Tongue (tissue), 2 donors: ENCODE data around the gene ALAD. TPM values are rescaled to one million over a fixed set of nuclear protein-coding genes. Genes with fewer than 3 reads are reported as not detected.
"Not testable (repeated sequence)": the region's sequence is repeated elsewhere in the genome, so short reads cannot be mapped to it uniquely, and the experiment has no call there.

Source experiments
- DNase-seq: peaks from one replicate; pipeline ENCODE4 v3.0.0-alpha.2; 2015
- total RNA-seq: library from RNA; depleted of rRNA; stranded (reverse); fragments of >200 nt; gene quantifications from one replicate; pipeline ENCODE4 v1.2.3, GENCODE V29; 2014

Gene ALAD
- total RNA-seq, 1 donor from 2014 or later: 27.8 TPM

DNA sequence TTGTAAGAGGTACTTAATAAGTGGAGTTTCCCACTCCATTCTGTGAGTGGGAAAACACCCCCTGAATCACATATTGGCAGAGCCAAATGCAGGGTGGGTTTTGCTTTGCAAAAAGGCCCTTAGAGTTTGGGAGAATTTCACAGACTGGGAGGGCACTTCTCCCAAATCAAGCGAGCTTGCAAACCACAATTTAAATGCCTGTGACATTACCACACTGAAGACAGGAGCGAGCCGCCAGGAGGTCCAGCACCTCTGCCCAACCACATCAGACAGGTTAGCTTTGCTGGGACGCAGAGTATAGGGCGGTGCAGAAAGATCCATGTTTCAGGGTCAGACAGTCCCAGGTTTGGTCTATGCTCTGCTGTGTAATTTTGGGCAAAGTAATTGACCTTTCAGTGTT, 2.3 kb downstream of the ALAD start:
- DNase-seq: no peak

DNA sequence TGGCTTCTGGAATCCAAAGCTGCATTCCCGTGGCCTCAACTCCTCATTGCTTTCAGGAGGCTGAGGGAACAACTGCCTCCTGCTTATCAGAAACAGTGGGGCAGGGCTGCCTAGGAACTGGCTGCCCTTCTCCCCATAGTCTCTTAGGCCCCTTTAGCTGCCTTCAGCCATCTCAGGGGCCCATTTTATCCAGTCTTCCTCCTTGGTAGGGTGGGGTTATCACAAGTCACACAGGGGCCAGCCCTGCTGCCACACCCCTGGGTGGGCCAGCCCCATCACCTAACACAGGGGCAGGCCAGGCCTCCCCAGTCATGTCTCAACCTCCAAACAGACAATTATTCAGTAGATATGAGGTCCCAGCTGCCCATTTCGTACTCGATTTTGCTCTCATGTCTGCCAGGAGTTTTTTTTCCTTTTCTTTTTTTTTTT, 3.9 kb downstream of the ALAD start:
- DNase-seq: no peak

DNA sequence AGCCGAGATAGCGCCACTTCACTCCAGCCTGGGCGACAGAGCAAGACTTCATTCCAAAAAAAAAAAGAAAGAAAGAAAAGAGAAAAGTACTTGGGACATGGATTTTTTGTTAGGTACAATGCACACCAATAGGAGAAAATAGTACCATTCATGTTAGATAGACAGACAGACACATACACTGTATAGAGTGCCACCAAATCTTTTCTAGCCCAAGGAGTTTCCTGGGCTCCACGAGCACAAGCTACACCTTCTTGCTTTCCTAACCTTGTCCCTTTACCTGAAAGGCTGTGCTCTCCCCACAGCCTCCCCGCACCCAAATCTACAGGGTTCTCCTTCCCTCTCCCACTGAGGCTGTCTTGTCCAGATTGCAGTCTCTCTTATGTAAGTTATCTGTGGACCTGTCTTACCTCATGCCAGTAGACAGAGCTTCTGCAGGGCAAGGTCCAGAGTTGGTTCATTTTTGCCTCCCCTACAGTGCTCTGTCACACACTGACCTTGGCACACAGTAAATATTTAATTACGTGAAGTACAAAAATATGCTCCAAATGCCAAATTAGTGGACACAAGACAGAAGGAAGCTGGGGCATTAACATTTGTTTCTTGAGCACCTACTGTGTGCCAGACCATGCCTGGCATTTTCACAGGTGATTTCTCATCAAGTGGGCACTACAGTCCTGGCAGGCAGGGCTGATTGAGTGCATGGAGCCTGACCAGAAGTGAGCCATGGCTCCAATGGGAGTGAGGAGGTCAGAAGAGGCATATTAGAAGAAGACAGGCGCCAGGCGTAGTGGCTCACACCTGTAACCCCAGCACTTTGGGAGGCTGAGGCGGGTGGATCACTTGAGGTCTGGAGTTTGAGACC, 5.9 kb downstream of the ALAD start:
- no peak for DNase-seq

DNA sequence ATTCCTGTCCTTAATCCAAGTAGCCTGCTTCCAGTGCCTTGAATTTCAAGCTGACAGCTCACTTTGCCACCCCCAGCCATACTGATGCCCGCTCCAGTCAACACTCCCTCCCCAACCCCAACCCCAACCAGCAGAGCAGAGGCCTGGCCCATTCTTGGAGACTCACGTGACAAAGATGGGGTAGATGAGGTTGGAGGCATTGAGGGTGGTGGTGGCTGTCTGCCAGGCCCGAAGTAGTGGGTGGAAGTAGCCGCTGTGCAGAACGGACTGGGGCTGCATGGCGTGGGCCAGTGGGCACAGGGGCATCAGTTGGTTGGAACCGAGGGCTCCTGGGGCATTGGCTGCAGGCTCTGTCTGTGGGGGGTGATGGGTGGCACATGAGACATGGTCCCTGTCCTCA, 7.8 kb downstream of the ALAD start:
- no peak for DNase-seq

DNA sequence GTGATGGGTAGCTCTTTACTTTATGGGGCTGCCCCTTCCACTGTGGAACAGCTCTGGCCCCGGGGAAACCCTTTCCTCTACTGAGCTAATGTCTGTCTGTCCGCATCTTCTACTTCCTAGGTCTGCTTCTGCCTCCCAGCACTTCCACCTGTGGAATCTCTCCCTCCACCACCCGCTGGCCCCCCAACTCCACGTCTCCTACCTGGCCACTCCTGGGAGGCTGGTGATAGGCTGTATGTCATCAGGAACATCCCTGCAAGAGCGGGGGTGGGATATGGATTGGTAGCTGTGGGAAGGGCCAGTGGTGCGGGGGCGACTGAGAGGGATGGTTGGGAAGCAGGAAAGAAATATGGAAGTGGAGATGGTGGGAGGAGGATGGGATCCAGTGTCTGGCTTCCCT, 9.2 kb downstream of the ALAD start:
- DNase-seq: no peak

DNA sequence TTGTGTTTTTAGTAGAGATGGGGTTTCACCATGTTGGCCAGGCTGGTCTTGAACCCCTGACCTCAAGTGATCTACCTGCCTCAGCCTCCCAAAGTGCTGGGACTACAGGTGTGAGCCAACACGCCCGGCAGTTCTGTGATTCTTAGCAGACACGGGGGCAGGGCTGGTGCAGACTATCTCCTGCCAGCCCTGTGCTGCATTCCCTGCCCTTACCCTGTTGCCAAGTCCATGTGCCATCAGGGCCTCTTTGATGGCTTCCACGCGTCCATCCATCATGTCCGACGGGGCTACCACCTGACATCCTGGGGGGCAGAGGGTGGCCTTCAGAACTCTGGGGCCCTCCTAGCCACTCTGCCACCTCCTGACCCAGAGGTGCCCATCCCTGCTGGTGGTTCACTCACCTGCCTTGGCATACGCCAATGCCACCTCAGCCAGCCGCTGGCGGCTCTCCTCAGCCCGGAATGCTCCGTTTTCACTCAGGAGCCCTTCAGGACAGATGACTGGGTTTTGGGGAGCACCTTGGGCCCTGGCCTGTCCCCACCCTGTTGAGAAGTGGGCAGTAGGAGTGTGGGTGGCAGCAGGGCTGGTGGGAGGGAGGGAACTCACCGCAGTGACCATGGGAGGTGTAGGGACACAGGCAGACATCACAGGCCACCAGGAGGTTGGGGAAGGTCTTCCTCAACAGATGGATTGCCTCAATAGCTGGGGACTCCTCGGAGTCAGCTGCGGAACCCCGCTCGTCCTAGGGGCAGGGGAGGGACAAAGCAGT, 10.7 kb downstream of the ALAD start:
- no peak for DNase-seq

DNA sequence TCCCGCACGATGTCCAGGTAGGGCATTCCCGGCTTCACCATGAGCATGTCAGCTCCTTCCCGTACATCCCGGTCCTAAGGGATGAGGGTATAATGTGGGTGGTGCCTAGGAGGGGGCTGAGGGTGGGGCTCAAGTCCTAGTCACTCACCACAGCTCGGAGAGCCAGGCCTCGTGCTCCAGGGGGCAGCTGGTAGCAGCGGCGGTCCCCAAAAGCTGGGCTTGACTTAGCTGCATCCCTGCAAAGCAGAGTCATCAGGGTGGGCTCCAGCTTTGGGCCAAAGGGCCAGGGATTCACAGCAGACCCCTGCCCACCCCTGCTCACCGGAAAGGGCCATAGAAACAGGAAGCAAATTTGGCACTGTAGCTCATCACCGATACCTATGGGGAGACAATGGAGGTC, 11.6 kb downstream of the ALAD start:
- DNase-seq: no peak

DNA sequence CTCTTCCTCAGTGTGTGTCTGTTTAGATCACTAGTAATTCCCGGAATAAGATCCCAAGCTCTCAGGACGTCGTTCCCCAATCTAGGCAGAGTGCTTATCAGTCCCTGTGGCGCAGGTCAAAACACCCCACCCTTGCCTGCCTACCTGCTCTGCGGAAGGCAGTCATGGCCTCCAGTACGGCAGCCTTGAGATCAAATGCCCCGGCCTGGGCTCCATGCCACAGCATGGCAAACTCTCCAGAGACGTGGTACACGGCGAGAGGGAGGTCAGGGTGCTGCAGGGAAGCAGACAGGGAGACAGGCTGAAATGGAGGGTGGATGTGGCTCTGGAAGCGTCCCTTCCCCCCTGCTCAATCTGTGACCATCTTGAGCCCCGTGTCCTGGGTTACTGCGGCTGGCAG, 12.3 kb downstream of the ALAD start:
- DNase-seq: no peak

DNA sequence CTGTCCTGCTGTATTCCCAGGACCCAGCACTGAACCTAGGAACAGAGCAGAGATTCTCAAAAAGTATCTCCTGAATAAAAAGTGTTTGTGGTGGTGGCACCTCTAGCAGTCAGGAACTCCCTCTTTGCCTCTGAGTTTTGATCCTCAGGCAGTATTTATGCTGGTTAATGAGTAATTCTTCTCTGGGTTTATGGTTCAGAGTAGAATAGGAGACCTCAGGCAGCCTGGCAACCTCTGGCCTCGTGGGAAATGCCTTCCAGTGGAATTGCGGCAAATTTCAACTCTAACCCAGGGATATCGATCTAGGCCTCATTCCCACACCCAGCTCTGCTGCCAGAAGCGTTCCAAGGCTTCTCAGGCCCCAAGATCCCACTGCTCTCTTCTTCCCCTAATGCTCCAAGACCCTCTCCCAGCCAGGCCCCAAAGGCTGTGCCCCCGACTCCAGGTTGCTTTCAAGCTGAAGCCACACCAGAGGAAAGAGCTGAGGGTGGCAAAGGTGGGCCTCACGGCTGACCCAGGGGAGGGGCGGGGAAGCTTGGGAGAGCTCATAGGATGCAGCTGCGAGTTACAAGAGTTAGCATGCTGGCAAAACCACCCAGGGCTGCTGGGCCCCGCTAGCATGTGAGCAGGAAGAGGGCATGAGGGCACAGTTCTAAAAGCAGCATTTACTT, 13.4 kb downstream of the ALAD start:
- no peak for DNase-seq

DNA sequence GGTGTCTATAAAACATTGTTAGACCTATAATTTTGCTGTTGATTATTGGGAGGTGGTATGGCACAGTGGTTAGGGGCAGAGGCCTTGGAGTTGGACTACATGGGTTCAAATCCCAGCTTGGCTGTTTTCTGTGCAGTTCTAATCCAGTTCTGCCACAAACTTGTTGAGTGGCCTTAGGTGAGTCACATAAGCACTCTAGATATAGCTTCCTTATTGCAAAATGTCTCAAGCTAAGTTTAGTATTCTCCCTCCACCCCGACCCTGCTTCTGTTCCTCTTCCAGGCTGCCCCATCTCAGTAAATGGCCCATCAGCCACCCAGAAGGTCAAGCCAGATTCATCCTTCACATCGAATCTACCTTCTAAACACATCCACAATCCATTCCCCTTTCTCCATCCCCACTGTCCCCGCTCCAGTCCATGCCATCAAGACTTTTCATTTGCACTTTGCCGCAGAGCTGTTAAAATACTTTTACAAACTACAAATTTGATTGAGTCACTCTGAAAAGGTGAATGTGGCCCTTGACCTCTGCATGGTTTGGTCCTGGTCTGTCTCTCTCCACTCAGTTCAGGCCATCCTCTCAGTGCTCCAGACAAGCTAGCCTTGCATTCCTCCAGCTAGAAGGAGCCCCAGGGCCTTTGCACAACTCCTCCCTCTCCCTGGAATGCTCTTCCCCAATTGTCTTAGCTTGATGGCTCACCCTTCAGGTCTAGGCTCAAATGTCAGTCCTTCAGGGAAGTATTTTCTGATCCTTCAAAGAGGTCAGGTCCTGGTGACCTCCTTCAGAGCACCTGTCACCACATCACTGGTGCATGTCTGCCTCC, 14.3 kb downstream of the ALAD start:
- DNase-seq: no peak

DNA sequence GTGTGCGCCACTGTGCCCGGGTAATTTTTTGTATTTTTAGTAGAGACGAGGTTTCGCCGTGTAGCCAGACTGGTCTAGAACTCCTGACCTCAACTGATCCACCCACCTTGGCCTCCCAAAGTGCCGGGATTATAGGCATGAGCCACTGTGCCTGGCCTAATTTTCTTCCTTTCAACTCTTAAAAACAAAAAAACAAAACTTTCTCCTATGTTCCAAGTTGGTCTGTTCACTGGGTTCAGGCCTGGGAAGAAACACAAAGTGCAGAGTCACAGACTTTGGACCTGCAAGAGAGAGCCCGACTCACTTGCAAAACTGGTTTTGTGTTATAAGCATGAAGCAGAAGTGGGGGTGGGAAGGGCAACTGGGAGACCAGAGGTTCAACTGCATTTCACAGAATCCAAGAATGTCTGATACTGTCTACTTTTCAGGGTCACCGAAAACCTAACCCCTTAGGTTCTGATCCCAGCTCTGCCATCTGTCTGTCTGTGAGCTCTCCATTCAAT, 19.1 kb downstream of the ALAD start:
- DNase-seq: peak; percentile 30

DNA sequence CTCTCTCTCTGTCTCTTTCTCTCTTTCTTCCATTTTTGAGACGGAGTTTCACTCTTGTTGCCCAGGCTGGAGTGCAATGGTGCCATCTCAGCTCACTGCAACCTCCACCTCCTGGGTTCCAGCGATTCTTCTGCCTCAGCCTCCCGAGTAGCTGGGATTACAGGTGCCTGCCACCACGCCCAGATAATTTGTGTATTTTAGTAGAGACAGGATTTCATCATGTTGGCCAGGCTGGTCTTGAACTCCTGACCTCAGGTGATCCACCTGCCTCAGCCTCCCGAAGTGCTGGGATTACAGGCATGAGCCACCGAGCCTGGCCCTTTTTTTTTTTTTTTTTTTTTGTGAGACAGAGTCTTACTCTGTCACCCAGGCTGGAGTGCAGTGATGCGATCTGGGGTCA, 19.6 kb downstream of the ALAD start:
- not testable (repeated sequence) for DNase-seq

DNA sequence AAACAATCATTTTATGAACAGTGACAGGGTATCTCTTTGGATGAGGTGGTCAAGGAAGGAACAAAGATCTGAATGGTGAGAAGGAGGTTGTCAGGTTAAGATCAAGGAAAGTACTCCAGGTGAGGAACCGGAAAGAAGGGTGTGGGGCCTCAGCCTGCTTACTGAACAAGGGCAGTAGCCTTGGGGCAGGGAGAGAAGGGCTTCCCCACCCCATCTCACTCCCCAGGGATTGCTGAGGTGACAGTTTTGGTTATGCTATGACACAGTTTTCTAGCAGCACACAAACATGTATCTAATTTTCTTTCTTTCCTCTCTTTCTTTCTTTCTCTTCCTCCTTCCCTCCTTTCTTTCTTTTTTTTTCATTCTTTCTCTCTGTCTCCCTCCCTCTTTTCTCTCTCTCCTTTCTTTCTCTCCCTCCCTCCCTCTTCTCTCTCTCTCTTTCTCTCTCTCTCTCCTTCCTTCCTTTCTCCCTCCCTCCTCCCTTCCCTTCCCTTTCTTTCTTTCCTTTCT, 20.2 kb downstream of the ALAD start:
- DNase-seq: peak; percentile 19

DNA sequence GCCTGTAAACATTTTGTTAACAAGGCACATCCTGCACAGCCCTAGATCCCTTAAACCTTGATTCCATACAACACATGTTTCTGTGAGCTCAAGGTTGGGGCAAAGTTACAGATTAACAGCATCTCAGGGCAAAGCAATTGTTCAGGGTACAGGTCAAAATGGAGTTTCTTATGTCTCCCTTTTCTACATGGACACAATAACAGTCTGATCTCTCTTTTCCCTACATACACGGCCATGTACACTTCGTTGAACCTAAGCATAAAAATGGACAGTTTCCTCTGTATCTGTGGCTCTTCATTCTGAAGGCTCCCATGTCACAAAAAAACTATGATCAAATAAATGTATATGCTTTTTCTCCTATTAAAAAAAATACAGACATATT, 21.3 kb downstream of the ALAD start:
- not testable (repeated sequence) for DNase-seq

DNA sequence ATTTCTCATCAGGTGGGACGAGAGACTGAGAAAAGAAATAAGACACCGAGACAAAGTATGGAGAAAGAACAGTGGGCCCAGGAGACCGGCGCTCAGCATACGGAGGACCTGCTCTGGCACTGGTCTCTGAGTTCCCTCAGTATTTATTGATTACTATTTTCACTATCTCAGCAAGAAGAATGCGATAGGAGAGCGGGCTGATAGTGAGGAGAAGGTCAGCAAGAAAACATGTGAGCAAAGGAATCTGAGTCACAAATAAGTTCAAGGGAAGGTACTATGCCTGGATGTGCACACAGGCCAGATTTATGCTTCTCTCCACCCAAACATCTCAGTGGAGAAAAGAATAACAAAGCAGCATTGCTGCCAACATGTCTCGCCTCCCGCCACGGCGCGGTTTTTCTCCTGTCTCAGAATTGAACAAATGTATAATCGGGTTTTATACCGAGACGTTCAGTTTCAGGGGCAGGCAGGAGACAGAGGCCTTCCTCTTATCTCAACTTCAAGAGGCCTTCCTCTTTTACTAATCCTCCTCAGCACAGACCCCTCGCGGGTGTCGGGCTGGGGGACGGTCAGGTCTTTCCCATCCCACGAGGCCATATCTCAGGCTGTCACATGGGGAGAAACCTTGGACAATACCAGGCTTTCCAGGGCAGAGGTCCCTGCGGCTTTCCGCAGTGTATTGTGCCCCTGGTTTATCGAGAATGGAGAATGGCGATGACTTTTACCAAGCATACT, 21.8 kb downstream of the ALAD start:
- not testable (repeated sequence) for DNase-seq

DNA sequence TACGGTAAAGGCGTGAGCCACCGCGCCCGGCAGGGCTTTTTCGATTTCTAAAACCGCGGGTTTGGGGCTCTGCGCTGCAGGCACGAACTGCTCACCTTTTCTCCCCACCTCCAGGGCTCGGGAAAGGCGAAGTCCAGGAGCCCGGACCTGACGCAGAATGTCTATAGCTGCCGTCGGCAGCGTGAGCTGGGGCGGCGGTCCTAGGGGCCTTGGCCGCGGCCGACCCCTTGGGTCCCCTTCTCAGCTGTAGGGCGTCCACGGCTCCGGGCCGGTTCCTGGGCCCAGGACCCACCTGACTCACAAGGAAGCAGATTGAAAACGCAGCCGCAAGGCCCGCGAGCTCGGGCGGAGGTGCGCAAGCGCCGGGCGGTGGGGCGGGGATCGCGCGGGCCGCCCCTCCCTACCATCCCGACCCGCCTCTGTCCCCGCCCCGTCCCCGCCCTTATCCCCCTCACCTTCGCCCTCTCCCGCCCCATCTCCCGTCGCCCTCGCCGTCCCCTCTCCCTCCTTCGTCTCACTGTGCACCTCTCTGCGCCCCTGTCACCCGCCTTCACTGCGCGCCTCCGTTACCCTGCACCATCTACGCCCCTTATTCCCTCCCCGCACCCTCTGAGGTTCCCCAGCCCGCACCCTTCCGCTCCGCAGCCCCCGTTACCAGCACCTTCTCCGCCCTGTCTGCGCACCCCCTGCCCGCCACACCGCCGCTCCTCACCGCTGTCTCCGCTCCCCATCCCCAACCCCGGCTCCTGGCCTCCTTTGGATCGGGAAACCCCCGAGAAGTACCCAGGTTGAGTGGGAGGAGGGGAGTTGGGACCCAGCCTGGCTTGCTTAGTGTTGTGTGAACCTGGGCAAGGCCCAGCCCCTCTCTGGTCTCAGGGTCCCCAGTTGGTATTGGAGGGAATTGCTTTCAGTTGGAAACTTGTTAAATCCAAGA, 24.2 kb downstream of the ALAD start, which contains the start of gene HDHD3:
Gene HDHD3 (minus strand): TSS at position 353 of the 934 bp plus-strand sequence. CDS start 2,632 bp downstream, outside the sequence.
- peak; percentile 90 for DNase-seq

DNA sequence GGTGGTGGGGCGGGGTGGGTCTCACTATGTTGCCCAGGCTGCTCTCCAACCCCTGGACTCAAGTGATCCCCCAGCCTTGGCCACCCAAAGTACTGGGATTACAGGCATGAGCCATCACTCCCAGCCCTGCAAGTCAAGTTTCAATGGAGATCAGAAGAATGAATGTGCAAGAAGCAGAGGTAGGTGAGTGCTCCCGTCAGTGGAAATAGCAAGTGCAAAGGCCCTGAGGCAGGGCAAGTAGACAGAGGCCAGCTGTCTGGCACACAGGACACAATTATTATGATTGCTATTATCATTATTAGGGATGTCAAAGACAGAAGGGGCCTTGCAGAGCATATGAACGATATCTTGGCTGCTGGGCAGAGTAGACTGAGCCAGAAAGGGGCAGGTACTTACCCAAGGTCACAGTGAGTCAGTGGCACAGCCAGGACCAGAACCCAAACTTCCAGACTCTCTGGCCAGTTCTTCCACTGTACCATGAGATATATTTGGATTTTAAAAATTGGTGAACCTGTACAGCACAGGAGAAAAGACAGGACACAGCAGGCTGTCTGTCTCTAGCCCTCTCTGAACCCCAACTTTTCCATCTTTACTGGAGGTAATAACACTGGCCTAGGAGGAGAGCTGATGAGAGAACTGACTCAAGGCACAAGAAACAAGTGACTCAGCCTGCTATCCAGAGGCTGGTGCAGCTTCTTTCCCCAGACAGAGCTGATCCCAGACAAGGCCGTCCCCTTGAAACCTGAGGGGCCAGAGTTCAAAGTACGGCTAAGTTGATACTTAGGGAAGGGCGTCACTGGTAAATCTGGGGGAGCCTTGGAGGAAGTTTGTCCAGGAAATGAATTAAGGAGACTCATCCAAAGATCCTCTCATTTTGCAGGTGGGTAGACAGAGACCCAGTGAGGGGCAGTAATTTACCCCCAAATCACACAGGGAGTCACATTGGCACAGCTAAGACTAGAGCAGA, 25.7 kb downstream of the ALAD start:
- no peak for DNase-seq

DNA sequence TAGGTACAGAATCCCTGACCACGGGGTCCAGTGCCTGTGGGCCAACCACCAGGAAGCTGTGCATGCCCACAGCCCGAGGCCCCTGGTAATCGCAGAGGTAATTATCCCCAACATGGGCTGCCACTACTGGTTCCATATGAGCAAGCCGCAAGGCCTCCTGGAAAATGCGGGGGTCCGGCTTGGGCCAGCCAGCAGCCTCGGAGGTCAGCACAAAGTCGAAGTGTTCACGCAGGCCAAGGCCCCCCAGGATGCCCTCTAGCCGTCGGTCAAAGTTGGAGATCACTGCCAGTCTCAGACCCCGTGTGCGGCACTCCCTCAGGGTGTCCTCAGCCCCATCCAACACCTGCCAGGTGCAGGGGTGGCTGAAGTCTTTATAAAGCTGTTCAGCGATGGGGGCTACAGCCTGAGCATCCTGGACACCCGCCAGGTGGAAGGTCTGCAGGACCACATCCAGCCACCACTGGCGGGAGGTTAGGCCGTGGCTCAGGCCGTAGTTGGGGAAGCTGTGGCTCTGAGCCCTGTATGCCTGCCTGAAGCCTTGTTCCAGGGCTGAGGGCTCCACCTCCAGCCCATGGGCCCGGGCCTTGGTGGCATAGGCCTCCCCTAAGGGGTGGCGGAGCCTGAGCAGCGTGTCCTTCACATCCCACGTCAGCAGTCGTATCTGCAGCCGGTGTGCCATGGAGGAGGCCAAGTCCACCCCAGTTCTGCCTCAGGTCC, 27.2 kb downstream of the ALAD start:
- DNase-seq: no peak
